Neural cell (in vitro differentiated cells): Measurements from ENCODE around the gene DNM3. TPM values are rescaled to one million over a fixed set of nuclear protein-coding genes. Genes with fewer than 3 reads are reported as not detected.

Experiments
- H2AFZ ChIP-seq: fragments of 200-600, 300-800 bp; sonication (generic), shearing (Covaris generic); 2 replicates; pipeline ENCODE4 v1.6.0; 2014; ENCODE audit warnings: low read depth, mild to moderate bottlenecking, antibody characterized with exemption, low read length, moderate library complexity
- H3F3A ChIP-seq: fragments of 200-600 bp; shearing (Covaris generic); 2 replicates; pipeline ENCODE4 v1.6.1; 2016; ENCODE audit warnings: mild to moderate bottlenecking, moderate library complexity, mixed read lengths, antibody characterized with exemption, low read length; ENCODE audit not compliant: insufficient read depth, poor library complexity, severe bottlenecking
- H3K27ac ChIP-seq: fragments of 200-600, 300-800 bp; sonication (generic), shearing (Covaris generic); 2 replicates; pipeline ENCODE4 v1.5.1; 2014; ENCODE audit warnings: mild to moderate bottlenecking, low read length, moderate library complexity
- H3K27me3 ChIP-seq: fragments of 300-800, 200-600 bp; sonication (generic), shearing (Covaris generic); 2 replicates; pipeline ENCODE4 v1.6.0; 2014; ENCODE audit warnings: mild to moderate bottlenecking, low read depth, low read length, moderate library complexity; ENCODE audit not compliant: insufficient read depth
- H3K36me3 ChIP-seq: fragments of 300-800, 200-600 bp; sonication (generic), shearing (Covaris generic); 2 replicates; pipeline ENCODE4 v1.5.1; 2014; ENCODE audit warnings: mild to moderate bottlenecking, antibody characterized with exemption, low read length, moderate library complexity; ENCODE audit not compliant: insufficient read depth
- H3K4me2 ChIP-seq: fragments of 300-800, 200-600 bp; sonication (generic), shearing (Covaris generic); 2 replicates; pipeline ENCODE4 v1.6.0; 2014; ENCODE audit warnings: mild to moderate bottlenecking, low read length
- H3K4me3 ChIP-seq: fragments of 300-800, 200-600 bp; sonication (generic), shearing (Covaris generic); 2 replicates; pipeline ENCODE4 v1.5.1; 2014; ENCODE audit warnings: mild to moderate bottlenecking, low read length, moderate library complexity
- H3K79me2 ChIP-seq: fragments of 200-600 bp; shearing (Covaris generic); replicated peaks from 2 replicates; pipeline ENCODE4 v1.6.0; 2014; ENCODE audit warnings: mild to moderate bottlenecking, low read length, moderate library complexity; ENCODE audit not compliant: insufficient read depth
- H3K9ac ChIP-seq: fragments of 300-800, 200-600 bp; sonication (generic), shearing (Covaris generic); 2 replicates; pipeline ENCODE4 v1.6.1; 2016; ENCODE audit warnings: mild to moderate bottlenecking, low read length, mixed read lengths
- H3K9me2 ChIP-seq: fragments of 200-600 bp; shearing (Covaris generic); 2 replicates; pipeline ENCODE4 v1.6.1; 2016; ENCODE audit warnings: mild to moderate bottlenecking, low read length, mixed read lengths; ENCODE audit not compliant: insufficient read depth
- H3K9me3 ChIP-seq: fragments of 200-600, 300-800 bp; sonication (generic), shearing (Covaris generic); 2 replicates; pipeline ENCODE4 v1.6.1; 2016; ENCODE audit warnings: mild to moderate bottlenecking, mixed run types, low read length, moderate library complexity, mixed read lengths
- H4K20me1 ChIP-seq: fragments of 200-600 bp; shearing (Covaris generic); 2 replicates; pipeline ENCODE4 v1.6.1; 2016; ENCODE audit warnings: mild to moderate bottlenecking, mixed run types; ENCODE audit not compliant: insufficient read depth
- EP300 ChIP-seq: fragments of 450-650 bp; conservative IDR thresholded peaks from 2 replicates; pipeline ENCODE4 v1.6.1; 2014; ENCODE audit warnings: antibody characterized with exemption, mild to moderate bottlenecking, moderate library complexity; ENCODE audit not compliant: poor library complexity, severe bottlenecking
- EZH2 ChIP-seq: fragments of 200-600, 300-800 bp; shearing (Covaris generic), sonication (generic); IDR thresholded peaks from 2 replicates; pipeline ENCODE4 v1.6.1; 2014; ENCODE audit warnings: antibody characterized with exemption, low read length, borderline replicate concordance, mild to moderate bottlenecking; ENCODE audit not compliant: insufficient read depth, poor library complexity, severe bottlenecking
- MXI1 ChIP-seq: fragments of 450-650 bp; conservative IDR thresholded peaks from 2 replicates; pipeline ENCODE4 v1.6.1; 2014; ENCODE audit warnings: antibody characterized with exemption, mild to moderate bottlenecking; ENCODE audit not compliant: poor library complexity, severe bottlenecking
- POLR2AphosphoS5 ChIP-seq: IDR thresholded peaks from 2 replicates; pipeline ENCODE4 v1.6.1; 2012
- RAD21 ChIP-seq: fragments of 450-650 bp; conservative IDR thresholded peaks from 2 replicates; pipeline ENCODE4 v1.6.1; 2014; ENCODE audit warnings: antibody characterized with exemption, mild to moderate bottlenecking, moderate library complexity
- REST ChIP-seq: IDR thresholded peaks from 2 replicates; pipeline ENCODE4 v1.6.1; 2012; ENCODE audit warnings: borderline replicate concordance
- SMC3 ChIP-seq: fragments of 450-650 bp; conservative IDR thresholded peaks from 2 replicates; pipeline ENCODE4 v1.6.1; 2014; ENCODE audit warnings: antibody characterized with exemption, mild to moderate bottlenecking, moderate library complexity; ENCODE audit not compliant: poor library complexity
- TAF1 ChIP-seq: IDR thresholded peaks from 2 replicates; pipeline ENCODE4 v1.6.1; 2012; ENCODE audit warnings: low read depth
- polyA plus RNA-seq: library from polyadenylated mRNA; depleted of rRNA; stranded (reverse); fragments of >200 nt; gene quantifications from 2 replicates; pipeline ENCODE4 v1.2.3, GENCODE V29; 2014
- TF ChIP-seq, protein P1 (sequence below): fragments of 450-650 bp; IDR thresholded peaks from 2 replicates; pipeline ENCODE4 v1.5.1; 2014; ENCODE audit warnings: antibody characterized with exemption, mild to moderate bottlenecking, moderate library complexity; ENCODE audit not compliant: poor library complexity, severe bottlenecking

DNM3 gene
- polyA plus RNA-seq, 1 donor from 2014 or later = 37.1 TPM

DNA sequence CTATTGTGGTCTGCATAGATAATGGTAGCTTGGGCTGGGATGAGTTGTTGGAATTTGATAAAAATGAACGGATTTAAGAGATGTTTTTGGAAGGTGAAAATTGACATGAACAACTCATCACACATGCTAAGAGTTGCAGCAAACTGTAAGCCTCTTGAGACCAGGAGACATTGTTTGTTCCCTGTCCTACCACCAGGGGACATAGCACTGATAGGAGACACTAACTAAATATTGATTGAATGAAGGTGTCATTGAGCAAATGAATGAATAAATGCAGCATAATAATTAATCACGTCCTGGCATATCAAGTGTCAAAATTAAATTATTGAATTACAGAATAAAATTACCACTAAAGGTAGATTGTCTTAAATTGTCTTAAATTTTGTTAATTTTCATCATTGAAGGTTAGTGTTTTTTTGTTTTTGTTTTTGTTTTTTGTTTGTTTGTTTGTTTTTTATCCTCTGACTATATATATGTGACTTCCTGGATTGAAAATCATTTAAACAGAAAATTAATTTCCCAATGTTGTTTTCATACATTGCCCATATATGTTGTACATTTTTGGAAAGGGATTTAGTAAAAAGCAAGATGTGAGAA lies 293.9 kb downstream of the DNM3 start:
- no peak overlapping the region for H3K27ac ChIP-seq
- H3K4me3 ChIP-seq = no peak overlapping the region
- no peak overlapping the region for H3K4me2 ChIP-seq
- no peaks in the 10 kb centered on the region for H3F3A ChIP-seq
- H3K27me3 ChIP-seq = no peaks in the 10 kb centered on the region
- TF ChIP-seq REST = no peak
- TF ChIP-seq POLR2AphosphoS5 = no peak
- TF ChIP-seq, protein P1, sequence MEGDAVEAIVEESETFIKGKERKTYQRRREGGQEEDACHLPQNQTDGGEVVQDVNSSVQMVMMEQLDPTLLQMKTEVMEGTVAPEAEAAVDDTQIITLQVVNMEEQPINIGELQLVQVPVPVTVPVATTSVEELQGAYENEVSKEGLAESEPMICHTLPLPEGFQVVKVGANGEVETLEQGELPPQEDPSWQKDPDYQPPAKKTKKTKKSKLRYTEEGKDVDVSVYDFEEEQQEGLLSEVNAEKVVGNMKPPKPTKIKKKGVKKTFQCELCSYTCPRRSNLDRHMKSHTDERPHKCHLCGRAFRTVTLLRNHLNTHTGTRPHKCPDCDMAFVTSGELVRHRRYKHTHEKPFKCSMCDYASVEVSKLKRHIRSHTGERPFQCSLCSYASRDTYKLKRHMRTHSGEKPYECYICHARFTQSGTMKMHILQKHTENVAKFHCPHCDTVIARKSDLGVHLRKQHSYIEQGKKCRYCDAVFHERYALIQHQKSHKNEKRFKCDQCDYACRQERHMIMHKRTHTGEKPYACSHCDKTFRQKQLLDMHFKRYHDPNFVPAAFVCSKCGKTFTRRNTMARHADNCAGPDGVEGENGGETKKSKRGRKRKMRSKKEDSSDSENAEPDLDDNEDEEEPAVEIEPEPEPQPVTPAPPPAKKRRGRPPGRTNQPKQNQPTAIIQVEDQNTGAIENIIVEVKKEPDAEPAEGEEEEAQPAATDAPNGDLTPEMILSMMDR = no peak
- TF ChIP-seq MXI1 = no peak
- TF ChIP-seq EZH2 = no peak
- H3K9me3 ChIP-seq = no peaks in the 10 kb centered on the region
- no peaks in the 10 kb centered on the region for H3K9me2 ChIP-seq
- H2AFZ ChIP-seq = no peak overlapping the region
- H3K79me2 ChIP-seq = no peaks in the 10 kb centered on the region
- H3K9ac ChIP-seq = no peak overlapping the region
- H4K20me1 ChIP-seq = no peaks in the 10 kb centered on the region
- H3K36me3 ChIP-seq = peaks cover 5% of the 10 kb centered on the region

GRCh38 chr1:172135978-172136610 lies 294.8 kb downstream of the DNM3 start:
- H3K4me2 ChIP-seq = no peak overlapping the region
- TF ChIP-seq REST = no peak
- no peak for TF ChIP-seq RAD21
- no peak for TF ChIP-seq SMC3
- TF ChIP-seq TAF1 = no peak
- TF ChIP-seq POLR2AphosphoS5 = no peak
- no peak for TF ChIP-seq EP300
- no peak for TF ChIP-seq MXI1
- TF ChIP-seq, protein P1 = no peak
- no peaks in the 10 kb centered on the region for H3K9me3 ChIP-seq
- H3K27ac ChIP-seq = no peak overlapping the region
- H4K20me1 ChIP-seq = no peaks in the 10 kb centered on the region
- no peaks in the 10 kb centered on the region for H3K9me2 ChIP-seq
- H3F3A ChIP-seq = no peaks in the 10 kb centered on the region
- H3K79me2 ChIP-seq = no peaks in the 10 kb centered on the region
- H3K9ac ChIP-seq = no peak overlapping the region
- H2AFZ ChIP-seq = no peak overlapping the region
- peaks cover 5% of the 10 kb centered on the region for H3K36me3 ChIP-seq
- H3K4me3 ChIP-seq = no peak overlapping the region
- H3K27me3 ChIP-seq = no peaks in the 10 kb centered on the region
